Epithelial cell of proximal tubule (primary cell): Measurements from ENCODE around the gene POLR2A. TPM values are rescaled to one million over a fixed set of nuclear protein-coding genes. Genes with fewer than 3 reads are reported as not detected.

ENCODE experiments used
- DNase-seq: peaks from one replicate; pipeline ENCODE4 v3.0.0-alpha.2; 2011; ENCODE audit warnings: low read depth
- H3K4me3 ChIP-seq: 2 replicates; pipeline ENCODE4 v1.5.1; 2011; ENCODE audit warnings: low read depth, mild to moderate bottlenecking, low read length
- total RNA-seq: library from RNA; depleted of rRNA; stranded (reverse); fragments of >200 nt; gene quantifications from 2 replicates; pipeline ENCODE4 v1.2.3, GENCODE V29; 2015
- TF ChIP-seq, protein P1 (sequence below): conservative IDR thresholded peaks from 2 replicates; pipeline ENCODE4 v1.5.1; 2012; ENCODE audit warnings: low read depth, mild to moderate bottlenecking, low read length

Gene POLR2A
- total RNA-seq, 1 donor from 2014 or later: 30.3 TPM

DNA sequence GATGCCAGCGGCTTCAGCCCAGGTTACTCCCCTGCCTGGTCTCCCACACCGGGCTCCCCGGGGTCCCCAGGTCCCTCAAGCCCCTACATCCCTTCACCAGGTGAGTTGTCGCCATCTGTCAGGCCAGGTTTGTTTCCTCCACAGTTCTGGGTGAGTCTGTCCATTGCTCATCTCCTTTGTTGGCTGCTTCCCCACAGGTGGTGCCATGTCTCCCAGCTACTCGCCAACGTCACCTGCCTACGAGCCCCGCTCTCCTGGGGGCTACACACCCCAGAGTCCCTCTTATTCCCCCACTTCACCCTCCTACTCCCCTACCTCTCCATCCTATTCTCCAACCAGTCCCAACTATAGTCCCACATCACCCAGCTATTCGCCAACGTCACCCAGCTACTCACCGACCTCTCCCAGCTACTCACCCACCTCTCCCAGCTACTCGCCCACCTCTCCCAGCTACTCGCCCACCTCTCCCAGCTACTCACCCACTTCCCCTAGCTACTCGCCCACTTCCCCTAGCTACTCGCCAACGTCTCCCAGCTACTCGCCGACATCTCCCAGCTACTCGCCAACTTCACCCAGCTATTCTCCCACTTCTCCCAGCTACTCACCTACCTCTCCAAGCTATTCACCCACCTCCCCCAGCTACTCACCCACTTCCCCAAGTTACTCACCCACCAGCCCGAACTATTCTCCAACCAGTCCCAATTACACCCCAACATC, 28.8 kb downstream of the POLR2A start:
- DNase-seq: no peak
- no peak overlapping the region for H3K4me3 ChIP-seq
- TF ChIP-seq, protein P1, sequence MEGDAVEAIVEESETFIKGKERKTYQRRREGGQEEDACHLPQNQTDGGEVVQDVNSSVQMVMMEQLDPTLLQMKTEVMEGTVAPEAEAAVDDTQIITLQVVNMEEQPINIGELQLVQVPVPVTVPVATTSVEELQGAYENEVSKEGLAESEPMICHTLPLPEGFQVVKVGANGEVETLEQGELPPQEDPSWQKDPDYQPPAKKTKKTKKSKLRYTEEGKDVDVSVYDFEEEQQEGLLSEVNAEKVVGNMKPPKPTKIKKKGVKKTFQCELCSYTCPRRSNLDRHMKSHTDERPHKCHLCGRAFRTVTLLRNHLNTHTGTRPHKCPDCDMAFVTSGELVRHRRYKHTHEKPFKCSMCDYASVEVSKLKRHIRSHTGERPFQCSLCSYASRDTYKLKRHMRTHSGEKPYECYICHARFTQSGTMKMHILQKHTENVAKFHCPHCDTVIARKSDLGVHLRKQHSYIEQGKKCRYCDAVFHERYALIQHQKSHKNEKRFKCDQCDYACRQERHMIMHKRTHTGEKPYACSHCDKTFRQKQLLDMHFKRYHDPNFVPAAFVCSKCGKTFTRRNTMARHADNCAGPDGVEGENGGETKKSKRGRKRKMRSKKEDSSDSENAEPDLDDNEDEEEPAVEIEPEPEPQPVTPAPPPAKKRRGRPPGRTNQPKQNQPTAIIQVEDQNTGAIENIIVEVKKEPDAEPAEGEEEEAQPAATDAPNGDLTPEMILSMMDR: no peak

DNA sequence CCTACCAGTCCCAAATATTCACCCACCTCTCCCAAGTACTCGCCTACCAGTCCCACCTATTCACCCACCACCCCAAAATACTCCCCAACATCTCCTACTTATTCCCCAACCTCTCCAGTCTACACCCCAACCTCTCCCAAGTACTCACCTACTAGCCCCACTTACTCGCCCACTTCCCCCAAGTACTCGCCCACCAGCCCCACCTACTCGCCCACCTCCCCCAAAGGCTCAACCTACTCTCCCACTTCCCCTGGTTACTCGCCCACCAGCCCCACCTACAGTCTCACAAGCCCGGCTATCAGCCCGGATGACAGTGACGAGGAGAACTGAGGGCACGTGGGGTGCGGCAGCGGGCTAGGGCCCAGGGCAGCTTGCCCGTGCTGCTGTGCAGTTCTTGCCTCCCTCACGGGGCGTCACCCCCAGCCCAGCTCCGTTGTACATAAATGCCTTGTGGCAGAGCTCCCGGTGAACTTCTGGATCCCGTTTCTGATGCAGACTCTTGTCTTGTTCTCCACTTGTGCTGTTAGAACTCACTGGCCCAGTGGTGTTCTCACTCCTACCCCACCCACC, 29.8 kb downstream of the POLR2A start:
- no peak for DNase-seq
- H3K4me3 ChIP-seq: no peak overlapping the region
- TF ChIP-seq, protein P1: no peak

DNA sequence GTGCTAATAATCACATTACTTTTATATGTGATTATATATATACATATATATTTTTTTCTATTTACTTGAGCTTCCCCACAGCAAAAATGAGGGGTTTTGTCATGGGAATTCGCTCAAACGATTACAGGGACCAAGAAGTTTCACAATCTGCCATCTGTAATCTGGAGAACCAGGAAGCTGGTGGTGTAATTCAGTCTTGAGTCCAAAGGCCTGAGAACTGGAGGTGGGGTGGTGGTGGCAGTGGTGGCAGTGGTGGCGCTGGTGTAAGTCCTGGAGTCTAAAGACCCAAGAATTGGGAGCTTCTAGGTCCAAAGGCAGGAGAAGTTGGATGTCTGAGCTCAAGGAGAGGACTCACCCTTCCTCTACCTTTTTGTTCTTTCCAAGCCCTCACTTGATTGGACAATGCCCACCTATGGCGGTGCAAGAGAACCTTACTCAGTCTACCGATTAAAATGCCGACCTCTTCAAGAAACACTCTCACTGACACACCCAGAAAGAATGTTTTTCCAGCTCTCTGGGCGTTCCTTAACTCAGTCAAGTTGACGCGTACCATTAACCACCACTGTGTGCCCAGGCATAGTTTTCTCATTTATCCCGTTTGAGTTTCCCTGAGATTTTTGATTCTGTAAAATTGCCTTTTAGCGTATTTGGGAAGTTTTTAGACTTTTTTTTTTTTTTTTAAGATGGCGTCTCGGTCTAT, 31.9 kb downstream of the POLR2A start:
- no peak for DNase-seq
- H3K4me3 ChIP-seq: no peak overlapping the region
- TF ChIP-seq, protein P1: no peak

DNA sequence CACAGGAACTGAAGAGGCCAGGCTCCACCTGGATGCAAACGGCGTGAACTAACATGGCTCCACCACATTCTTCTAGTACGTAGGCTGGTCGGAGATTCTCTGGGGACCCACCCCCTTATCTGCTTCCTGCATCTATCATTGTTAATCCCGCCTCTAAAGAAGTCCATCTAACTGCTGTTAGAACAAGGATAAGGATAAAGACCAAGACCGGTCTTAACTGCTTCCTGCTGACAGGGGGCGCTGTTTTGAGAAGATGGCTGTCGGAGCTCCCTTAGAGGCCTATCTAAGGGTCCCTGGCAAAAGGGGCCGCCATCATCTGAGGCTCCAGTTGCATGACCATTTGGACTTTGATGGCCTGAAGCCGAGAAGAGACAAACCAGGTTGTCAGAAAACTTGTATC, 38.9 kb downstream of the POLR2A start:
- TF ChIP-seq, protein P1: peak; percentile 61
- no peak overlapping the region for H3K4me3 ChIP-seq
- no peak for DNase-seq

DNA sequence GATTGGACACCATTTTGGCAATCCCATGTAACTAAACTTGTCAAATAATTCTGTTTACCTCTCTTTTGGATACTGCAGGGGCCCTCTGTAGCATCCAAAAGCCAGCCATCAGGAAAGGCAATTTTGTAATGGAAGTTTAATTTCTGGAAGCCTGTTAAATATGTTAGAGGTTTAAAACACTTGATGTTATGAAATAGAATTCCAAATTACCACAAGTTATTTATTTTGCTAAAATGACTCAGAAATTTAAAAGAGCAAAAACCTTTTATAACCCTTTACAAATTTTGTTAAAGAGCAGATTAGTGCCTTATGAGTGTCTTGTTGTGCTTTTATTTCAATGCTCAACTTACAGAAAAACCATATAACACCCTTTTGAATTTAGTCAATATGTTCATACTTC, 44.7 kb downstream of the POLR2A start:
- DNase-seq: no peak
- TF ChIP-seq, protein P1: no peak
- H3K4me3 ChIP-seq: no peak overlapping the region

DNA sequence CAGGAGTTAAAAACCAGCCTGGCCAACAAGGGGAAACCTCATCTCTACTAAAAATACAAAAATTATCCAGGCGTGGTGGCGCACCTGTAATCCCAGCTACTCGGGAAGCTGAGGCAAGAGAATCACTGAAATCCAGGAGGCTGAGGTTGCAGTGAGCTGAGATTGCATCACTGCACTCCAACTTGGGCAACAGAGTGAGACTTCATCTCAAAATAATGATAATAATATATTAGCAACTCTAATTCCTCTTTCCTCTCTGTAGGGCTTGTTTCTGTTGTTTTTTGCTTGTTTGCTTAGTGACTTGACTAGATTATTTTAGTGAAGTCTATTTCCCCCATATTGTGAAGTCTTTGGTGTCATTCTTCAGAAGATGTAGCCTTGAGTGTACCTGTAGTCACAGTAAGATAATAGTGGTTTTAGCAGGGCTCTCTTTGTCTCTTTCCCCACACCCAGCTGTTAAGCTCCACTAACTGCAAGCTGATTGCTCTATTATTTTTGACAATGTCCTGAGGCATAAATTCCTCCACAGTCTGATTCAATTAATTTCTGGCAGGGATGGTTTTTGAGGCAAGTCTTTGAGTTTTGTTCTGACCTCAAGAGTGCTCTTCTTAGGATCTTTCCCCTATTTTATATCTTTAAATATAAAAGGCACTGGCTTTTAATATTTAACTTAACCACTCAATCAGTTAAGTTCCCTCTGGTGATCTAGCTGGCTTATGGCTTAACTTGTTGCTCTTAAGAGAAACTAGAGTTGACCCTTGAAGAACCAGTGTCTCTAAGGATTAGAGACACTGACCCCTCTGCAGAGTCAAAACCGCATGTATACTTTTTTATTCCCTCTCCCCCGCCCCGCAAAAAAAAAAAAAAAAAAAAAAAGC, 46.1 kb downstream of the POLR2A start:
- no peak overlapping the region for H3K4me3 ChIP-seq
- TF ChIP-seq, protein P1: no peak
- no peak for DNase-seq
